C4-2B (cell line): Measurements from ENCODE around the gene CHI3L1.

Experiments used
- CTCF ChIP-seq: fragments of 450-650 bp; conservative IDR thresholded peaks from 2 replicates; pipeline ENCODE4 v1.5.1; 2017; ENCODE audit warnings: mild to moderate bottlenecking
- ZFX ChIP-seq: fragments of 450-650 bp; IDR thresholded peaks from 2 replicates; pipeline ENCODE4 v1.6.1; 2017

DNA sequence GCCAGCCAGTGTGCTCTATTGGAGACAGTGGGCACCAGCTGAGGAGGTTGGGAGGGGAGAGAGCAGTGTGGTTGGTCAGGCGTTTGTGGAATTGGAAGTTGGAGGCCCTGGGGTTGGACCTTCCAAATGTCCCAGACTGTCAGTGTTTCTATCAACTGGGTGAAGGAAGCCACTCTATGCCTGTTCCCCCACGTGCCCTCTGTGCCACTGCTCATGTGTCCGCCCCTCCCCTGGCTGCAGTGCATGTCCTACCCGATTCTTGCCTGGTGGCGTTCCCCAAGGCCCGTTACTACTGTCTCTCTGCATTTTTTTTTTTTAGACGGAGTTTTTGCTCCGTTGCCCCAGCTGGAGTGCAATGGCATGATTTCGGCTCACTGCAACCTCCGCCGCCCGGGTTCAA is 37.9 kb downstream of the CHI3L1 start:
- TF ChIP-seq CTCF (no peak), ZFX (no peak)
